GM23338 (cell line): ENCODE data around the gene PRKCG. TPM values are rescaled to one million over a fixed set of nuclear protein-coding genes. Genes with fewer than 3 reads are reported as not detected.
"Not testable (repeated sequence)": the region's sequence is repeated elsewhere in the genome, so short reads cannot be mapped to it uniquely, and the experiment has no call there.

Source experiments
- ATAC-seq: fragments of 200-7000 bp; cut with Tn5 transposase; 3 replicates; pipeline ENCODE4 v1.9.1; 2020
- DNase-seq: peaks from one replicate; pipeline ENCODE4 v3.0.0-alpha.2; 2015; ENCODE audit warnings: low spot score
- H2AFZ ChIP-seq: fragments of 200-600 bp; sonication (generic); 2 replicates; pipeline ENCODE4 v1.8.0; 2016; ENCODE audit warnings: antibody characterized with exemption, mild to moderate bottlenecking, moderate library complexity
- H3F3A ChIP-seq: fragments of 200-600 bp; sonication (generic); replicated peaks from 2 replicates; pipeline ENCODE4 v1.8.0; 2017; ENCODE audit warnings: antibody characterized with exemption, mixed run types, low read depth
- H3K27ac ChIP-seq: fragments of 200-600 bp; sonication (generic); 2 replicates; pipeline ENCODE4 v1.6.1; 2016; ENCODE audit warnings: low read depth
- H3K27me3 ChIP-seq: fragments of 200-600 bp; sonication (generic); 2 replicates; pipeline ENCODE4 v1.8.0; 2016; ENCODE audit warnings: mild to moderate bottlenecking, mixed run types, moderate library complexity; ENCODE audit not compliant: insufficient read depth
- H3K36me3 ChIP-seq: fragments of 200-600 bp; sonication (generic); 2 replicates; pipeline ENCODE4 v1.8.0; 2016; ENCODE audit warnings: mild to moderate bottlenecking; ENCODE audit not compliant: insufficient read depth
- H3K4me1 ChIP-seq: fragments of 200-600 bp; sonication (generic); 2 replicates; pipeline ENCODE4 v1.8.0; 2016; ENCODE audit warnings: mild to moderate bottlenecking, moderate library complexity; ENCODE audit not compliant: insufficient read depth
- H3K4me2 ChIP-seq: fragments of 200-600 bp; sonication (generic); 2 replicates; pipeline ENCODE4 v1.7.1; 2017; ENCODE audit warnings: mixed run types
- H3K4me3 ChIP-seq: fragments of 200-600 bp; sonication (generic); 2 replicates; pipeline ENCODE4 v1.6.1; 2016; ENCODE audit warnings: mixed run types
- H3K79me2 ChIP-seq: fragments of 200-600 bp; sonication (generic); replicated peaks from 2 replicates; pipeline ENCODE4 v1.8.0; 2017; ENCODE audit warnings: mild to moderate bottlenecking; ENCODE audit not compliant: insufficient read depth
- H3K9me2 ChIP-seq: fragments of 200-600 bp; sonication (generic); 2 replicates; pipeline ENCODE4 v1.8.0; 2017; ENCODE audit not compliant: insufficient read depth
- H4K20me1 ChIP-seq: fragments of 200-600 bp; sonication (generic); replicated peaks from 2 replicates; pipeline ENCODE4 v1.8.0; 2017; ENCODE audit warnings: mild to moderate bottlenecking; ENCODE audit not compliant: insufficient read depth
- H3K27ac Mint-ChIP-seq: 2 replicates; pipeline ENCODE4 v1.8.0; 2020; ENCODE audit warnings: inconsistent platforms, mild to moderate bottlenecking, moderate library complexity, mixed read lengths
- H3K27me3 Mint-ChIP-seq: 3 replicates; pipeline ENCODE4 v1.8.0; 2022; ENCODE audit warnings: low read depth, mild to moderate bottlenecking, moderate library complexity, mixed read lengths, inconsistent platforms; ENCODE audit not compliant: insufficient read depth, poor library complexity
- H3K36me3 Mint-ChIP-seq: 3 replicates; pipeline ENCODE4 v1.8.0; 2021; ENCODE audit warnings: low read depth, mild to moderate bottlenecking, inconsistent platforms, moderate library complexity, mixed read lengths
- H3K4me1 Mint-ChIP-seq: 3 replicates; pipeline ENCODE4 v1.8.0; 2020; ENCODE audit warnings: mild to moderate bottlenecking, inconsistent platforms, mixed read lengths
- H3K4me3 Mint-ChIP-seq: 3 replicates; pipeline ENCODE4 v1.8.0; 2021; ENCODE audit warnings: moderate library complexity, mild to moderate bottlenecking, inconsistent platforms, mixed read lengths
- H3K9me3 Mint-ChIP-seq: 3 replicates; pipeline ENCODE4 v1.8.0; 2020; ENCODE audit warnings: moderate library complexity, mild to moderate bottlenecking, inconsistent platforms, mixed read lengths
- POLR2AphosphoS5 ChIP-seq: IDR thresholded peaks from 2 replicates; pipeline ENCODE4 v1.6.1; 2016; ENCODE audit warnings: antibody characterized with exemption, low read depth
- polyA plus RNA-seq: library from polyadenylated mRNA; unstranded; fragments of >200 nt; fragmentation: Nextera tagmentation; extraction: Ambion mirVana; gene quantifications from 2 replicates; pipeline ENCODE4 v1.2.1, GENCODE V29; 2016
- total RNA-seq: library from RNA; depleted of rRNA; stranded (reverse); fragments of >200 nt; shearing (Covaris generic); gene quantifications from 2 replicates; pipeline ENCODE4 v1.2.3, GENCODE V29; 2014

The PRKCG gene
- total and polyA plus RNA-seq, 2 experiments from 2014 or later, result 15.4 to 15.9 TPM

DNA sequence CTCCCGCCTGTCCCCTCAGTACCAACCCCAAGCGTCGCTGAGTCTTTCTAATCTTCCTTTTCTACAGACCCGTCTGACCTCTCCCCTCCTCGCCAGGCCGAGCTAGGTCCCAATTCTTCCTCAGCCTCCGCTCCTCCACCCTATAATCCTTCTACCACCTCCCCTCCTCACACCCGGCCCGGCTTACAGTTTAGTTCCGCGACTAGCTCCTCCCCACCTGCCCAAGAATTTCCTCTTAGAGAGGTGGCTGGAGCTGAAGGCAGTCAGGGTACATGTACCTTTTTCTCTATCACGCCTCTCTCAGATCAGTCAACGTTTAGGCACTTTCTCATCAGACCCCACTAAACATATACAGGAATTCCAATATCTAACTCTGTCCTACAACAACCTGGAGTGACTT, 49.1 kb upstream of the PRKCG start:
- not testable (repeated sequence) for H4K20me1 ChIP-seq, ATAC-seq, DNase-seq, H2AFZ ChIP-seq, H3K27me3 ChIP-seq, H3K9me2 ChIP-seq, H3K9me3 Mint-ChIP-seq
- Mint-ChIP-seq H3K27ac (peak overlapping the region; percentile 83), H3K4me3 (peak overlapping the region; percentile 84), H3K4me1 (peaks cover 64% of the 10 kb centered on the region), H3K36me3 (peaks cover 33% of the 10 kb centered on the region), H3K27me3 (peaks cover 24% of the 10 kb centered on the region)
- peaks cover 47% of the 10 kb centered on the region for H3K79me2 ChIP-seq
- H3F3A ChIP-seq, result peaks cover 39% of the 10 kb centered on the region
- peak overlapping the region; percentile 98 for H3K4me3 ChIP-seq
- peaks cover 19% of the 10 kb centered on the region; the same call in 1 of the 2 replicates for H3K36me3 ChIP-seq
- peaks cover 16% of the 10 kb centered on the region for H3K4me1 ChIP-seq
- H3K27ac ChIP-seq, result peak overlapping the region; percentile 100
- H3K4me2 ChIP-seq, result peak overlapping the region; percentile 99

DNA sequence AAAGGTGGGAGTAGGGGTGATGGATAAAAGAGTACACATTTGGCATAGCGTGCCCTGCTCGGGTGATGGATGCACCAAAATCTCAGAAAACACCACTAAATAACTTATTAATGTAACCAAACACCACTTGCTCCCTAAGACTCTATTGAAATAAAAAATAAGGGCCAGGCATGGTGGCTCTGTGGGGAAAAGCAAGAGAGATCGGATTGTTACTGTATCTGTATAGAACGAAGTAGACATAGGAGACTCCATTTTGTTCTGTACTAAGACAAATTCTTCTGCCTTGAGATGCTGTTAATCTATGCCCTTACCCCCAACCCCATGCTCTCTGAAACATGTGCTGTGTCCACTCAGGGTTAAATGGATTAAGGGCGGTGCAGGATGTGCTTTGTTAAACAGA, 43.6 kb upstream of the PRKCG start:
- Mint-ChIP-seq H3K4me1 (peaks cover 56% of the 10 kb centered on the region), H3K36me3 (peaks cover 23% of the 10 kb centered on the region), H3K27ac (peak overlapping the region; percentile 96; the same call in 1 of the 2 replicates), H3K27me3 (peaks cover 12% of the 10 kb centered on the region)
- H2AFZ ChIP-seq, H3K79me2 ChIP-seq, DNase-seq, H4K20me1 ChIP-seq, ATAC-seq, H3K36me3 ChIP-seq, H3K9me2 ChIP-seq, H3K4me3 ChIP-seq, H3K9me3 Mint-ChIP-seq, H3K27me3 ChIP-seq, H3K4me3 Mint-ChIP-seq: not testable (repeated sequence)
- Histone ChIP-seq H3K4me1 (peaks cover 24% of the 10 kb centered on the region), H3K4me2 (peak overlapping the region; percentile 5; the same call in 1 of the 2 replicates), H3K27ac (peak overlapping the region; percentile 100), H3F3A (peaks cover 18% of the 10 kb centered on the region)
- TF ChIP-seq POLR2AphosphoS5, result peak; percentile 36; the same call in 1 of the 2 replicates

DNA sequence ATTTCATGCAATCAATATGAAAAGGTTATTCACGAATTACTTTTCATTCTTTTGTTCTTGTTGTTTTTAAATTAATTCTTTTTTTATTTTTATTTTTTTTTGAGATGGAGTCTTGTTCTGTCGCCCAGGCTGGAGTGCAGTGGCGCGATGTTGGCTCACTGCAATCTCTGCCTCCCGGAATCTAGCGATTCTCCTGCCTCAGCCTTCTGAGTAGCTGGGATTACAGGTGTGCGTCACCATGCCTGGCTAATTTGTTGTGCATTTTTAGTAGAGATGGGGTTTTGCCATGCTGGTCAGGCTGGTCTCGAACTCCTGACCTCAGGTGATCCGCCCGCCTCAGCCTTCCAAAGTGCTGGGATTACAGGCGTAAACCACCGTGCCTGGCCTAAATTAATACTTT, 41.8 kb upstream of the PRKCG start:
- H3K9me3 Mint-ChIP-seq, H2AFZ ChIP-seq, DNase-seq, H3K36me3 ChIP-seq, H3K36me3 Mint-ChIP-seq, ATAC-seq, H3K4me3 ChIP-seq, H3K4me2 ChIP-seq, H4K20me1 ChIP-seq, H3K27me3 ChIP-seq, H3K9me2 ChIP-seq, H3K27ac Mint-ChIP-seq, H3K79me2 ChIP-seq, H3K4me3 Mint-ChIP-seq: not testable (repeated sequence)
- peak overlapping the region; percentile 100; the same call in 1 of the 2 replicates for H3K27ac ChIP-seq
- peaks cover 11% of the 10 kb centered on the region; the same call in 1 of the 2 replicates for H3F3A ChIP-seq
- peaks cover 40% of the 10 kb centered on the region for H3K4me1 Mint-ChIP-seq
- peaks cover 13% of the 10 kb centered on the region for H3K27me3 Mint-ChIP-seq
- H3K4me1 ChIP-seq, result peaks cover 18% of the 10 kb centered on the region

DNA sequence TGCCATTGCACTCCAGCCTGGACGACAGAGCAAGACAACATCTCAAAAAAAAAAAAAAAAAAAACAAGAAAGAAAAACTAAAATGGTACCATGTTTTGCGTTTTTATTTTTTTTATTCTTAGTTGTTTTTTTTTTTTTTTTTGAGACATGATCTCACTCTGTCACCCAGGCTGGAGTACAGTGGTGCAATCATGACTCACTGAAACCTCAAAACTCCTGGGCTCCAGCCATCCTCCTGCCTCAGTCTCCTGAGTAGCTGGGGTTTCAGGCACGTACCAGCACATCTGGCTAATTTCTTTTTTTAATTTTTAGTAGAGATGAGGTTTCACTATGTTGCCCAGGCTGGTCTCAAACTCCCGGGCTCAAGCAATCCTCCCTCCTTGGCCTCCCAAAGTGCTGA, 41.1 kb upstream of the PRKCG start:
- H3K27me3 ChIP-seq, H3K36me3 ChIP-seq, H3K4me3 ChIP-seq, H2AFZ ChIP-seq, H3K79me2 ChIP-seq, H3K27ac Mint-ChIP-seq, DNase-seq, H4K20me1 ChIP-seq, H3K9me3 Mint-ChIP-seq, ATAC-seq, H3K4me2 ChIP-seq, H3K4me3 Mint-ChIP-seq, H3K9me2 ChIP-seq, H3K36me3 Mint-ChIP-seq: not testable (repeated sequence)
- H3K4me1 Mint-ChIP-seq, result peaks cover 34% of the 10 kb centered on the region
- peaks cover 18% of the 10 kb centered on the region for H3K4me1 ChIP-seq
- peaks cover 11% of the 10 kb centered on the region; the same call in 1 of the 2 replicates for H3F3A ChIP-seq
- H3K27ac ChIP-seq, result peak overlapping the region; percentile 75; the same call in 1 of the 2 replicates
- peaks cover 12% of the 10 kb centered on the region for H3K27me3 Mint-ChIP-seq
